Subcutaneous abdominal adipose tissue (tissue), 5 donors: ENCODE data around the gene APP.
A peak's percentile ranks its signal among the peaks of the same experiment; 100 is the strongest.

Experiments
- H3K27ac ChIP-seq: one replicate; pipeline ENCODE4 v1.7.0; 2013; ENCODE audit warnings: low read depth, mild to moderate bottlenecking, inconsistent platforms, low read length, moderate library complexity
- H3K27me3 ChIP-seq, 5 donors: one replicate each; pipeline ENCODE4 v1.7.0; 2013; ENCODE audit warnings: low read length in 5 of 5, inconsistent platforms in 1 of 5; ENCODE audit not compliant: control insufficient read depth in 5 of 5, insufficient read depth in 4 of 5
- H3K36me3 ChIP-seq, 5 donors: one replicate each; pipeline ENCODE4 v1.7.0; 2013; ENCODE audit warnings: low read length in 5 of 5; ENCODE audit not compliant: control insufficient read depth in 5 of 5, insufficient read depth in 5 of 5
- H3K4me1 ChIP-seq, 5 donors: one replicate each; pipeline ENCODE4 v1.7.0; 2013; ENCODE audit warnings: low read length in 5 of 5, mild to moderate bottlenecking in 3 of 5, moderate library complexity in 1 of 5; ENCODE audit not compliant: control insufficient read depth in 5 of 5, insufficient read depth in 5 of 5
- H3K4me3 ChIP-seq, 5 donors: one replicate each; pipeline ENCODE4 v1.7.0; 2013; ENCODE audit warnings: low read length in 5 of 5, low read depth in 1 of 5
- H3K9ac ChIP-seq, 5 donors: one replicate each; pipeline ENCODE4 v1.7.0; 2013; ENCODE audit warnings: low read length in 5 of 5, mild to moderate bottlenecking in 4 of 5, moderate library complexity in 3 of 5
- H3K9me3 ChIP-seq, 5 donors: one replicate each; pipeline ENCODE4 v1.7.0; 2013; ENCODE audit warnings: low read length in 5 of 5; ENCODE audit not compliant: control insufficient read depth in 5 of 5
- donor health status: healthy.
- donor health status: healthy.
- donor health status: healthy.
- donor health status: healthy.
- donor health status: healthy.

Gene APP

DNA sequence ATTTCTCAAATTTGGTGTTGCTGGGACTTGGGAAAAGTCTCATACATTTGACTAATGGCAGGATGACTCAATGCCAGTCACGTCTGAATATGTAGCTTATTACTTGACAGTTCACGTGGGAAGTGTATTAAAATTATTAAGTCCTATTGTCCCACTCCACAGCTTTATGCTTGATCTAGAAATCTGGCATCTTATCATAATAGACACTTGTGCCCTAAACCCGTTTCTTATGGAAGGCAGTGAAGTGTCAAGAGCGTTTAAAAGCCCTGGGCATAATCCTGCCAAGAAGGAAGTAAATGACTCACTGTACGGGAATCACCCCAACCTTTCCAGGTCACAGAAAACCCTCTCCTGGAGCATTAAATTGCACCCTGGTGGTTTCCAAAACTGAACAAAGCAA lies 207.4 kb downstream of the APP start:
- Histone ChIP-seq H3K36me3 (no peaks in the 10 kb centered on the region), H3K27me3 (no peaks in the 10 kb centered on the region), H3K9me3 (no peaks in the 10 kb centered on the region), H3K27ac (peak overlapping the region; percentile 51), H3K9ac (no peak overlapping the region), H3K4me1 (peaks cover 0 to 21% (median 5%) of the 10 kb centered on the region in 5 donors), H3K4me3 (no peak overlapping the region)

DNA sequence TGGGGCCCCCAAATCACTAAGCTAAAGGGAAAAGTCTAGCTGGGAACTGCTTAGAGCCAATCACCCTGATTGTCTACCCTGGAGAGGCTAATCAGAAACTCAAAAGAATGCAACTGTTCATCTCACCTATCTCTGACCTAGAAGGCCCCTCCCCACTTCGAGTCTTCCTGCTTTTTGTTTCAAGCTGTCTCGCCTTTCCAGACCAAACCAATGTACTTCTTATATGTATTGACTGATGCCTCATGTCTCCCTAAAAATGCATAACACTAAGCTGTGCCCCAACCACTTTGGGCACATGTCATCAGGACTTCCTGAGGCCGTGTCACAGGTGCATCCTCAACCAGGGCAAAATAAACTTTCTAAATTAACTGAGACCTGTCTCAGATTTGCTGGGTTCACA lies 209.5 kb downstream of the APP start:
- H3K4me1 ChIP-seq, result peaks cover 0 to 8% (median 5%) of the 10 kb centered on the region in 5 donors
- H3K27ac ChIP-seq, result no peak overlapping the region
- no peaks in the 10 kb centered on the region for H3K9me3 ChIP-seq
- no peak overlapping the region for H3K4me3 ChIP-seq
- no peaks in the 10 kb centered on the region for H3K36me3 ChIP-seq
- no peak overlapping the region for H3K9ac ChIP-seq
- H3K27me3 ChIP-seq, result no peaks in the 10 kb centered on the region

- H3K4me1 ChIP-seq, result peaks cover 0 to 8% (median 5%) of the 10 kb centered on the region in 5 donors
- no peak overlapping the region for H3K27ac ChIP-seq
- H3K36me3 ChIP-seq, result peaks cover 0 to 2% (median 0%) of the 10 kb centered on the region in 5 donors
- H3K9ac ChIP-seq, result no peak overlapping the region
- no peaks in the 10 kb centered on the region for H3K27me3 ChIP-seq
- H3K4me3 ChIP-seq, result no peak overlapping the region
- no peaks in the 10 kb centered on the region for H3K9me3 ChIP-seq
These were observed 210.2 kb downstream of the APP start for GRCh38 chr21:25960402-25960801.

GRCh38 chr21:25959799-25960198 lies 210.8 kb downstream of the APP start:
- Histone ChIP-seq H3K9ac (no peak overlapping the region), H3K36me3 (peaks cover 0 to 3% (median 0%) of the 10 kb centered on the region in 5 donors)

GRCh38 chr21:25956993-25957714 lies 213.4 kb downstream of the APP start:
- Histone ChIP-seq H3K4me1 (no peaks in the 10 kb centered on the region), H3K9ac (no peak overlapping the region), H3K36me3 (peaks cover 0 to 17% (median 4%) of the 10 kb centered on the region in 5 donors), H3K27me3 (no peaks in the 10 kb centered on the region), H3K4me3 (no peak overlapping the region), H3K27ac (no peak overlapping the region), H3K9me3 (no peaks in the 10 kb centered on the region)

More at GRCh38 chr21:25959799-25960198, 210.8 kb downstream of the APP start:
- Histone ChIP-seq H3K4me3 (no peak overlapping the region), H3K9me3 (no peaks in the 10 kb centered on the region), H3K27me3 (no peaks in the 10 kb centered on the region), H3K27ac (no peak overlapping the region), H3K4me1 (peaks cover 0 to 8% (median 5%) of the 10 kb centered on the region in 5 donors)

DNA sequence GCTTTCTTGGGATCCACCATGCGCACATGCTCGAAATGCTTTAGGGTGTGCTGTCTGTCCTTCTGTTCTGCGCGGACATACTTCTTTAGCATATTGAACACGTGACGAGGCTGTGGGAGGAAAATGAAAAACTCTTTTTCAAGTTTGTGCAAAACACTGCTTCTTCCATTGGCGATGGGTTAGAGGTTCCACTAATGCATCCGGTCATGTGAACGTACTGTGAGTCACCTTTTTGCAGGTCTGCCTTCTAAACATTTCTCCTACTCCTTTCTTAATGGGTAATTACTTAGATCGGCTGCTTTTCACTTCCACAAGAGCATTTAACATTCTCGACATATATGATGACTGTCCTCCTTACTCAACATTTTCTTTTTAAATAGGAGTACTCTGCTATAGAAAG lies 214.9 kb downstream of the APP start:
- no peak overlapping the region for H3K9ac ChIP-seq
- H3K4me1 ChIP-seq, result no peaks in the 10 kb centered on the region
- H3K27me3 ChIP-seq, result no peaks in the 10 kb centered on the region
- no peak overlapping the region for H3K27ac ChIP-seq
- H3K36me3 ChIP-seq, result peaks cover 0 to 17% (median 4%) of the 10 kb centered on the region in 5 donors
- H3K9me3 ChIP-seq, result no peaks in the 10 kb centered on the region
- H3K4me3 ChIP-seq, result no peak overlapping the region

DNA sequence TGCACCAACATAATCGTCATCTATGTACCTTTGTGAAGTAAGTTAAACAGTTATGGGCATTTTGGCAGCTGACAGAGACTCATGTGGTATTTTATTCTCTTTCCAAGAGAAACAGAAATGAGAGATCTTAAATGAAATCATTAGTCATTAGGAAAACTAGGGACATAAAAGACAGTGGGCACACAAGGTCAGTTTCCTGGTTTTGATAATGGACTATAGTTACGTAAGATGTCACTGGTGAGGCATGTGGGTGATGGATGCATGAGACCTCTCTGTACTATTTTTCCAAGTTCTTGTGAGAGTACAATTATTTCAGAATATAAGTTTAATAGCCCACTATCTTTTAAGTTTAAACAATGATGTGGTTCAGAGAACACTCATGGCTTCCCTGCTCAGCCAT lies 216.9 kb downstream of the APP start:
- H3K4me1 ChIP-seq, result no peaks in the 10 kb centered on the region
- no peak overlapping the region for H3K4me3 ChIP-seq
- H3K27ac ChIP-seq, result no peak overlapping the region
- no peaks in the 10 kb centered on the region for H3K27me3 ChIP-seq
- H3K36me3 ChIP-seq, result peaks cover 0 to 17% (median 4%) of the 10 kb centered on the region in 5 donors
- H3K9me3 ChIP-seq, result no peaks in the 10 kb centered on the region
- no peak overlapping the region for H3K9ac ChIP-seq

DNA sequence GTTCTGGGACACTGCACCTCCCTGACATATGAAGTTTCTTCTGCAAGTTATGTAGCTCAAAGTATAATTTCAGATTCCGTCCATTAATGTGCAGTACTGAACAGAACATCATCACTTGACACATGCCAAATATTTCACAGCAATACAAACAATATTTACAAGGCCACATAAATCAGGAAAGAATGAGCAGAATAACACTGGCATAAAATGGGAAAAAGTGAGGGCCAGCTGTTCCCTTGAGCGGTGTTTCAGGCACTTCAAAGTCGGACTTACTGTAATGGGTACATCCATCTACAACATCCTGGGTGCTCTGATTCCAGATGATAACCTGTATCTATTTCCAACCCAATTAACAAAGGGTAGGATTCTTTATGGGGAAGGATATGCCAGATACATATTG lies 217.4 kb downstream of the APP start:
- Histone ChIP-seq H3K36me3 (peaks cover 0 to 17% (median 4%) of the 10 kb centered on the region in 5 donors), H3K9me3 (no peaks in the 10 kb centered on the region), H3K27ac (no peak overlapping the region), H3K4me1 (no peaks in the 10 kb centered on the region), H3K27me3 (no peaks in the 10 kb centered on the region), H3K4me3 (no peak overlapping the region), H3K9ac (no peak overlapping the region)

- Histone ChIP-seq H3K27ac (no peak overlapping the region), H3K36me3 (peaks cover 0 to 17% (median 4%) of the 10 kb centered on the region in 5 donors), H3K27me3 (no peaks in the 10 kb centered on the region)
These were observed 218.3 kb downstream of the APP start for GRCh38 chr21:25952306-25952705.

GRCh38 chr21:25949701-25950100 lies 220.9 kb downstream of the APP start:
- Histone ChIP-seq H3K36me3 (peaks cover 0 to 14% (median 4%) of the 10 kb centered on the region in 5 donors), H3K9ac (no peak overlapping the region), H3K27me3 (no peaks in the 10 kb centered on the region), H3K9me3 (peaks cover 0 to 4% (median 0%) of the 10 kb centered on the region in 5 donors), H3K27ac (no peak overlapping the region), H3K4me3 (no peak overlapping the region), H3K4me1 (peaks cover 0 to 2% (median 0%) of the 10 kb centered on the region in 5 donors)

More at GRCh38 chr21:25952306-25952705, 218.3 kb downstream of the APP start:
- no peak overlapping the region for H3K4me3 ChIP-seq
- H3K9ac ChIP-seq, result no peak overlapping the region
- no peaks in the 10 kb centered on the region for H3K9me3 ChIP-seq
- no peaks in the 10 kb centered on the region for H3K4me1 ChIP-seq
